PC-9 (cell line): ENCODE data around the gene RPL13. TPM values are rescaled to one million over a fixed set of nuclear protein-coding genes. Genes with fewer than 3 reads are reported as not detected.

Experiments
- BruUV-seq: library from RNA; stranded (reverse); fragments of 400-500 nt; replicated peaks from 2 replicates; lab custom pipeline; 2021; lab: Mats Ljungman, UMichigan
- CTCF ChIA-PET: fragments of 300-600 bp; sonication (Branson Sonifier 250); formaldehyde crosslinking; loops from one replicate; lab custom pipeline; 2022; ENCODE audit warnings: antibody characterized with exemption; lab: Charles Lee
- POLR2A ChIA-PET: fragments of 300-600 bp; sonication (Branson Sonifier 250); formaldehyde crosslinking; loops from one replicate; lab custom pipeline; 2022; ENCODE audit warnings: antibody characterized with exemption; ENCODE audit not compliant: unreplicated experiment; lab: Charles Lee
- DNase-seq, 2 experiments: peaks; one replicate each; pipeline versions ENCODE4 v3.0.0 to v3.0.0-alpha.2; 2015 to 2022; ENCODE audit warnings: mixed read lengths in 1 of 2
- H2AFZ ChIP-seq: fragments of 200-600 bp; sonication (generic); 2 replicates; pipeline ENCODE4 v1.8.1; 2017; ENCODE audit warnings: antibody characterized with exemption
- H3F3A ChIP-seq: fragments of 200-600 bp; sonication (generic); 2 replicates; pipeline ENCODE4 v1.8.1; 2017; ENCODE audit warnings: antibody characterized with exemption, mild to moderate bottlenecking, low read depth; ENCODE audit not compliant: insufficient read depth
- H3K27ac ChIP-seq: fragments of 200-600 bp; sonication (generic); 2 replicates; pipeline ENCODE4 v1.6.1; 2016; ENCODE audit warnings: mixed run types
- H3K27me3 ChIP-seq: fragments of 200-600 bp; sonication (generic); 2 replicates; pipeline ENCODE4 v1.6.1; 2016; ENCODE audit warnings: low read depth, mixed run types; ENCODE audit not compliant: insufficient read depth
- H3K36me3 ChIP-seq: fragments of 200-600 bp; sonication (generic); 2 replicates; pipeline ENCODE4 v1.6.1; 2016; ENCODE audit warnings: low read depth, mixed run types
- H3K4me1 ChIP-seq: fragments of 200-600 bp; sonication (generic); replicated peaks from 2 replicates; pipeline ENCODE4 v1.6.1; 2016; ENCODE audit warnings: mixed run types; ENCODE audit not compliant: insufficient read depth
- H3K4me2 ChIP-seq: fragments of 200-600 bp; sonication (generic); 2 replicates; pipeline ENCODE4 v1.6.1; 2017; ENCODE audit warnings: mixed run types
- H3K4me3 ChIP-seq: fragments of 200-600 bp; sonication (generic); 2 replicates; pipeline ENCODE4 v1.6.1; 2016; ENCODE audit warnings: mixed run types
- H3K79me2 ChIP-seq: fragments of 200-600 bp; sonication (generic); 2 replicates; pipeline ENCODE4 v1.6.1; 2017; ENCODE audit warnings: low read depth, mixed run types
- H3K9me2 ChIP-seq: fragments of 200-600 bp; sonication (generic); 2 replicates; pipeline ENCODE4 v1.8.1; 2017; ENCODE audit warnings: mild to moderate bottlenecking; ENCODE audit not compliant: insufficient read depth
- H3K9me3 ChIP-seq: fragments of 200-600 bp; sonication (generic); 2 replicates; pipeline ENCODE4 v1.8.1; 2016; ENCODE audit warnings: low read depth; ENCODE audit not compliant: insufficient read depth
- H4K20me1 ChIP-seq: fragments of 200-600 bp; sonication (generic); 2 replicates; pipeline ENCODE4 v1.8.1; 2017; ENCODE audit not compliant: insufficient read depth
- EZH2 ChIP-seq: fragments of 200-600 bp; sonication (generic); IDR thresholded peaks from 2 replicates; pipeline ENCODE4 v1.8.0; 2017; ENCODE audit warnings: antibody characterized with exemption, low read depth
- intact Hi-C: fragments of 100-400 bp; cut with micrococcal nuclease; formaldehyde crosslinking; loops from one replicate; pipeline ENCODE4 v1.10.0; 2022; ENCODE audit not compliant: unreplicated experiment
- total RNA-seq: library from RNA; stranded (reverse); gene quantifications from 2 replicates; pipeline ENCODE4 v1.2.3, GENCODE V29; 2021
- TF ChIP-seq, protein P1 (sequence below): fragments of 200-600 bp; sonication (generic); conservative IDR thresholded peaks from 2 replicates; pipeline ENCODE4 v1.6.1; 2017; ENCODE audit warnings: mixed run types, antibody characterized with exemption, mild to moderate bottlenecking, moderate library complexity

Gene RPL13
- total RNA-seq, 1 experiment from 2014 or later = 2,045 TPM

DNA sequence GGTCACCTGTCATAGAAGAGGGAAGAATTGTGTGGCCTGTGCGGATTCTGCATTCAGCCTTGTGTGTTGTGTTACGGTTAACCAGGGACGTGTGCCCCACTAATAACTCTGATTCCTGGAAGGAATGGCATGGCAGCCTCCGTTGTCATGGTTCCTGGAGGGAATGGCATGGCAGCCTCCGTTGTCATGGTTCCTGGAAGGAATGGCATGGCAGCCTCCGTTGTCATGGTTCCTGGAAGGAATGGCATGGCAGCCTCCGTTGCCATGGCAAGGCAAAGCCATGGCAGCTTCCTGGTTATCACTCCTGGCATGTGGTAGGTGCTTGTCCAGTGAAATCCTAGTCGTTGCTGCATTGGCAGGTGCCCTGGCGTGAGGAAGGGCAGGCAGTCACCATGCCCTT is 43.4 kb upstream of the RPL13 start:
- CTCF ChIA-PET = no interaction called here
- no peaks in the 10 kb centered on the region for H3K9me2 ChIP-seq
- intact Hi-C loops = no loop called here
- H3K4me3 ChIP-seq = no peak overlapping the region
- H3K36me3 ChIP-seq = peaks cover 14% of the 10 kb centered on the region; the same call in 1 of the 2 replicates
- POLR2A ChIA-PET = interaction anchor here (0.8 kb wide), 1 partner anchor 208 kb away, joined by 12 read pairs; no protein-coding TSS in a partner anchor
- peaks cover 21% of the 10 kb centered on the region for H4K20me1 ChIP-seq
- H3K27me3 ChIP-seq = no peaks in the 10 kb centered on the region
- no TSS peak for BruUV-seq
- no peaks in the 10 kb centered on the region for H3F3A ChIP-seq
- H3K9me3 ChIP-seq = no peaks in the 10 kb centered on the region
- H3K4me1 ChIP-seq = no peaks in the 10 kb centered on the region
- no peak overlapping the region for H3K4me2 ChIP-seq
- no peak overlapping the region for H2AFZ ChIP-seq
- DNase-seq = no peak
- TF ChIP-seq, protein P1, sequence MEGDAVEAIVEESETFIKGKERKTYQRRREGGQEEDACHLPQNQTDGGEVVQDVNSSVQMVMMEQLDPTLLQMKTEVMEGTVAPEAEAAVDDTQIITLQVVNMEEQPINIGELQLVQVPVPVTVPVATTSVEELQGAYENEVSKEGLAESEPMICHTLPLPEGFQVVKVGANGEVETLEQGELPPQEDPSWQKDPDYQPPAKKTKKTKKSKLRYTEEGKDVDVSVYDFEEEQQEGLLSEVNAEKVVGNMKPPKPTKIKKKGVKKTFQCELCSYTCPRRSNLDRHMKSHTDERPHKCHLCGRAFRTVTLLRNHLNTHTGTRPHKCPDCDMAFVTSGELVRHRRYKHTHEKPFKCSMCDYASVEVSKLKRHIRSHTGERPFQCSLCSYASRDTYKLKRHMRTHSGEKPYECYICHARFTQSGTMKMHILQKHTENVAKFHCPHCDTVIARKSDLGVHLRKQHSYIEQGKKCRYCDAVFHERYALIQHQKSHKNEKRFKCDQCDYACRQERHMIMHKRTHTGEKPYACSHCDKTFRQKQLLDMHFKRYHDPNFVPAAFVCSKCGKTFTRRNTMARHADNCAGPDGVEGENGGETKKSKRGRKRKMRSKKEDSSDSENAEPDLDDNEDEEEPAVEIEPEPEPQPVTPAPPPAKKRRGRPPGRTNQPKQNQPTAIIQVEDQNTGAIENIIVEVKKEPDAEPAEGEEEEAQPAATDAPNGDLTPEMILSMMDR = no peak
- no peak for TF ChIP-seq EZH2
- H3K79me2 ChIP-seq = peaks cover 27% of the 10 kb centered on the region; the same call in 1 of the 2 replicates
- no peak overlapping the region for H3K27ac ChIP-seq

DNA sequence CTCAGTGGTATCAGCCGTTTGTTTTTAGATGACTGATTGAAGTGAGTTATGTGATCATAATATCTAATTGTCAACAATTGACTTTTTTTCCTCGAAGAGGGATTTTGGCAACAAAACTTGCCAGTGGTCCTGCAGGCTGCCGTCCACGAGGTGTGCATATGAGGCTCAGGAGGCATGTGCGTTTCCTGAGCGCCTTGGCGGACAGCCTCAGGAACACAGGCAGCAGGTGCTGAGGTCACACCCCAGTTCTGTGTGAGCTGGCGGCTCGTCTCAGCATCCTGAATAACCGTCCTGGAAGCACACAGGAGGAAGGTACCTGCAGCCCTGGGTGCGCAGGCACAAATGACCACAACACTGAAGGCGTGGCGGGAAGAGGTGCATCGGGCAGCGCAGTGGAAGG is 40.6 kb upstream of the RPL13 start:
- Histone ChIP-seq H3K9me3 (no peaks in the 10 kb centered on the region), H3K36me3 (peaks cover 14% of the 10 kb centered on the region; the same call in 1 of the 2 replicates), H3K27ac (no peak overlapping the region), H3K4me3 (no peak overlapping the region), H3K27me3 (no peaks in the 10 kb centered on the region), H3F3A (no peaks in the 10 kb centered on the region), H3K79me2 (peaks cover 27% of the 10 kb centered on the region; the same call in 1 of the 2 replicates), H3K4me1 (no peaks in the 10 kb centered on the region), H3K9me2 (no peaks in the 10 kb centered on the region), H4K20me1 (peaks cover 27% of the 10 kb centered on the region), H2AFZ (no peak overlapping the region), H3K4me2 (no peak overlapping the region)
- intact Hi-C loops = no loop called here
- no TSS peak for BruUV-seq
- TF ChIP-seq, protein P1 = no peak
- no peak for TF ChIP-seq EZH2
- POLR2A ChIA-PET = no interaction called here
- no peak for DNase-seq
- CTCF ChIA-PET = no interaction called here

DNA sequence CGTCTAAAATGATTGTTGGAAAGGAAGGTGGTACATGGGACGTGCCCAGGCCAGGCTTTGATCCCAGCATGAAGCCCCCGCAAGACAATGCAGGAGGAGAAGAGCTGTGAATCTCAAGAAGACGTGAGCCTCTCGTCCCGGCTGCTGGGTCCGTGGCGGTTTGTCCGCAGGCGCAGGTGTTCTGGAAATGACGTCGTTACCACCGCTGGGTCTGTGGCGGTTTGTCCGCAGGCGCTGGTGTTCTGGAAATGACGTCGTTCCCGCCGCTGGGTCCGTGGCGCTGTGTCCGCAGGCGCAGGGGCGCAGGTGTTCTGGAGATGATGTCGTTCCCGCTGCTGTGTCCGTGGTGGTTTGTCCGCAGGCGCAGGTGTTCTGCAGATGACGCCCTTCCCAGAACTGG is 38.2 kb upstream of the RPL13 start:
- ChIA-PET CTCF (interaction anchor here (0.5 kb wide), 1 partner anchor 140 kb away, joined by 3 read pairs; no protein-coding TSS in a partner anchor), POLR2A (no interaction called here)
- H3K9me3 ChIP-seq = no peaks in the 10 kb centered on the region
- no TSS peak for BruUV-seq
- H3K27ac ChIP-seq = no peak overlapping the region
- H4K20me1 ChIP-seq = peaks cover 32% of the 10 kb centered on the region
- no peak for DNase-seq
- peaks cover 15% of the 10 kb centered on the region; the same call in 1 of the 2 replicates for H3K79me2 ChIP-seq
- H3K27me3 ChIP-seq = no peaks in the 10 kb centered on the region
- no peak overlapping the region for H2AFZ ChIP-seq
- no peaks in the 10 kb centered on the region for H3K9me2 ChIP-seq
- no peak overlapping the region for H3K4me2 ChIP-seq
- intact Hi-C loops = no loop called here
- H3K4me3 ChIP-seq = no peak overlapping the region
- H3F3A ChIP-seq = no peaks in the 10 kb centered on the region
- H3K36me3 ChIP-seq = peaks cover 16% of the 10 kb centered on the region; the same call in 1 of the 2 replicates
- TF ChIP-seq EZH2 = no peak
- no peaks in the 10 kb centered on the region for H3K4me1 ChIP-seq
